GM18526 (cell line): Measurements from ENCODE around the gene MIPEP.

Source experiments
- POLR2A ChIP-seq: IDR thresholded peaks from 3 replicates; pipeline ENCODE4 v1.6.1; 2011; ENCODE audit not compliant: insufficient read length; ENCODE audit errors: extremely low read depth

MIPEP gene

GRCh38 chr13:23888658-23889614 is at the start of gene MIPEP:
Gene MIPEP, minus strand, starts transcription at chr13:23889400. Its CDS starts 80 bp downstream, at chr13:23889320.
- TF ChIP-seq POLR2A: peak; percentile 50

- TF ChIP-seq POLR2A: no peak
Observed at GRCh38 chr13:23934520-23934919, 45.3 kb upstream of the MIPEP start.

GRCh38 chr13:23928985-23929384 is 39.8 kb upstream of the MIPEP start:
- no peak for TF ChIP-seq POLR2A

GRCh38 chr13:23923031-23923430 is 33.8 kb upstream of the MIPEP start:
- no peak for TF ChIP-seq POLR2A

GRCh38 chr13:23922005-23922932 is 33.1 kb upstream of the MIPEP start:
- TF ChIP-seq POLR2A: no peak

- TF ChIP-seq POLR2A: no peak
Observed at GRCh38 chr13:23921451-23921888, 32.3 kb upstream of the MIPEP start.

- TF ChIP-seq POLR2A: no peak
Observed at GRCh38 chr13:23919006-23919405, 29.8 kb upstream of the MIPEP start.

GRCh38 chr13:23918208-23918607 is 29.0 kb upstream of the MIPEP start:
- no peak for TF ChIP-seq POLR2A

GRCh38 chr13:23915308-23915707 is 26.1 kb upstream of the MIPEP start:
- TF ChIP-seq POLR2A: no peak

GRCh38 chr13:23912469-23912868 is 23.3 kb upstream of the MIPEP start:
- TF ChIP-seq POLR2A: no peak

- TF ChIP-seq POLR2A: no peak
Observed at GRCh38 chr13:23909606-23910005, 20.4 kb upstream of the MIPEP start.

- TF ChIP-seq POLR2A: no peak
Observed at GRCh38 chr13:23905766-23906165, 16.6 kb upstream of the MIPEP start.

GRCh38 chr13:23903906-23904280 is 14.7 kb upstream of the MIPEP start:
- TF ChIP-seq POLR2A: no peak

- TF ChIP-seq POLR2A: no peak
Observed at GRCh38 chr13:23902975-23903905, 14.0 kb upstream of the MIPEP start.

- TF ChIP-seq POLR2A: no peak
Observed at GRCh38 chr13:23901365-23901764, 12.2 kb upstream of the MIPEP start.

- no peak for TF ChIP-seq POLR2A
Observed at GRCh38 chr13:23899555-23899954, 10.4 kb upstream of the MIPEP start.
